ENCODE data around the gene IDH3G.

The IDH3G gene

DNA sequence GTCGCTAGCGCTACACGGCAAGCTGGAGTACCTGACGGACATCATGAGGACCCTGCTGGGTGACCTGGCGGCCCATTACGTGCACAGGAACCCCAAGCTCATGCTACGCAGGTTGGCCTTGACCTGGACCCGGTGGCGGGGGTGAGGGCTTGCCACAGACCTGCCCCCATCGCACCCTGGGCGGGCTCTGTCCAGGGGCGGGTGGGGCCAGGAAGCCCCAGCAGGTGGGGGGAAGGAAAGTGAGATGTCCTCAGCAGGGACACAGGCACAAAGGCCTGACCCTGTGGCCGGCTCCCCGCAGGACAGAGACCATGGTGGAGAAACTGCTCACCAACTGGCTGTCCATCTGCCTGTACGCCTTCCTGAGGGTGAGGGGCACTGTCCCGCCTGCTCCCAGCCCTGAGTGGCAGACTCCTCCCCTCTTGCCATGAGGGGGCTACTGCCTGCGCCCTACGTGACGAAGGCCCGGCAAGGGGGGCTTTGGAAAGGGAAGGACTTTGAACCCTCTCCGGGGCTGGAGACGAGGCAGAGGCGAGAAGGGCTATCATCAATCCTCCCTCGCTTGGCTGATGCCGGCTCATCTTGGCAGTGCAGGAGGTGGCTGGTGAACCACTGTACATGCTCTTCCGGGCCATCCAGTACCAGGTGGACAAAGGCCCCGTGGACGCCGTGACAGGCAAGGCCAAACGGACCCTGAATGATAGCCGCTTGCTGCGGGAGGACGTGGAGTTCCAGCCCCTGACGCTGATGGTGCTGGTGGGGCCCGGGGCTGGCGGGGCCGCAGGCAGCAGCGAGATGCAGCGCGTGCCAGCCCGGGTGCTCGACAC, 18.7 kb downstream of the IDH3G start:
- Histone ChIP-seq H3K4me3 (ENCODE audit: low read depth in 1 of 5, low read length in 5 of 5) (no peak overlapping the region), H3K36me3 (ENCODE audit: control insufficient read depth in 5 of 5, insufficient read depth in 5 of 5, low read length in 5 of 5) (peaks cover 0 to 9% (median 0%) of the 10 kb centered on the region in 5 donors), H3K27me3 (ENCODE audit: control insufficient read depth in 5 of 5, insufficient read depth in 4 of 5, low read length in 5 of 5) (peaks cover 7 to 36% (median 21%) of the 10 kb centered on the region in 5 donors), H3K9me3 (ENCODE audit: control insufficient read depth in 5 of 5, low read length in 5 of 5) (no peaks in the 10 kb centered on the region), H3K4me1 (ENCODE audit: control insufficient read depth in 5 of 5, insufficient read depth in 5 of 5, low read length in 5 of 5) (peaks cover 0 to 6% (median 3%) of the 10 kb centered on the region in 5 donors), H3K27ac (ENCODE audit: low read depth, low read length) (no peak overlapping the region), H3K9ac (ENCODE audit: low read length in 5 of 5) (no peak overlapping the region)

DNA sequence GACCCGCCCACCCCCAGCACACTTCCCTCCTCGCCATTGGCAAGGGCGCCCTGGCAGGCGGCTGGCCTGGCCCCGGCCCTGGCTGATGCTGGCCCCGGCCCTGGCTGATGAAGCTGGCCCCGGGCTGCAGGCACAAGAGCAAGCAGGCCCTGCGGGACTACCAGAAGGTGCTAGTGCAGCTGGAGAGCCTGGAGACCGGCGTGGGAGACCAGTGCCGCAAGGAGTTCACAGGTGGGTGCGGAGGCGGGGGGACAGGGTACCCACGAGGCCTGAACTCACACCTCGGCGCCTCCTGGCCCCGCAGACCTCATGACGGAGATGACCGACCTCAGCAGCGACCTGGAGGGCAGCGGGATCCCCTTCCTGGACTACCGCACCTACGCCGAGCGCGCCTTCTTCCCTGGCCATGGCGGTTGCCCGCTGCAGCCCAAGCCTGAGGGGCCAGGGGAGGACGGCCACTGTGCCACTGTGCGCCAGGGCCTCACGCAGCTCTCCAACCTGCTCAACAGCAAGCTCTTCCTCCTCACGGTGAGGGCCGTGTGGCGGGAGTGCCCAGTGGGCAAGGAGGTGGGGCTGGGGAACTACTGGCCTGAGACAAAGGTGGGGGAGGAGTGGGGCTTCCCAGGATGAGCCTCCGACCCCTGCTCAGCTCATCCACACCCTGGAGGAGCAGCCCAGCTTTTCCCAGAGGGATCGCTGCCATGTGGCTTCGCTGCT, 19.4 kb downstream of the IDH3G start:
- peaks cover 0 to 9% (median 0%) of the 10 kb centered on the region in 5 donors for H3K36me3 ChIP-seq (ENCODE audit: control insufficient read depth in 5 of 5, insufficient read depth in 5 of 5, low read length in 5 of 5)
- no peak overlapping the region for H3K27ac ChIP-seq (ENCODE audit: low read depth, low read length)
- no peaks in the 10 kb centered on the region for H3K9me3 ChIP-seq (ENCODE audit: control insufficient read depth in 5 of 5, low read length in 5 of 5)
- no peak overlapping the region for H3K9ac ChIP-seq (ENCODE audit: low read length in 5 of 5)
- H3K4me1 ChIP-seq (ENCODE audit: control insufficient read depth in 5 of 5, insufficient read depth in 5 of 5, low read length in 5 of 5): no peaks in the 10 kb centered on the region
- H3K4me3 ChIP-seq (ENCODE audit: low read depth in 1 of 5, low read length in 5 of 5): no peak overlapping the region
- H3K27me3 ChIP-seq (ENCODE audit: control insufficient read depth in 5 of 5, insufficient read depth in 4 of 5, low read length in 5 of 5): peaks cover 0 to 33% (median 15%) of the 10 kb centered on the region in 5 donors

DNA sequence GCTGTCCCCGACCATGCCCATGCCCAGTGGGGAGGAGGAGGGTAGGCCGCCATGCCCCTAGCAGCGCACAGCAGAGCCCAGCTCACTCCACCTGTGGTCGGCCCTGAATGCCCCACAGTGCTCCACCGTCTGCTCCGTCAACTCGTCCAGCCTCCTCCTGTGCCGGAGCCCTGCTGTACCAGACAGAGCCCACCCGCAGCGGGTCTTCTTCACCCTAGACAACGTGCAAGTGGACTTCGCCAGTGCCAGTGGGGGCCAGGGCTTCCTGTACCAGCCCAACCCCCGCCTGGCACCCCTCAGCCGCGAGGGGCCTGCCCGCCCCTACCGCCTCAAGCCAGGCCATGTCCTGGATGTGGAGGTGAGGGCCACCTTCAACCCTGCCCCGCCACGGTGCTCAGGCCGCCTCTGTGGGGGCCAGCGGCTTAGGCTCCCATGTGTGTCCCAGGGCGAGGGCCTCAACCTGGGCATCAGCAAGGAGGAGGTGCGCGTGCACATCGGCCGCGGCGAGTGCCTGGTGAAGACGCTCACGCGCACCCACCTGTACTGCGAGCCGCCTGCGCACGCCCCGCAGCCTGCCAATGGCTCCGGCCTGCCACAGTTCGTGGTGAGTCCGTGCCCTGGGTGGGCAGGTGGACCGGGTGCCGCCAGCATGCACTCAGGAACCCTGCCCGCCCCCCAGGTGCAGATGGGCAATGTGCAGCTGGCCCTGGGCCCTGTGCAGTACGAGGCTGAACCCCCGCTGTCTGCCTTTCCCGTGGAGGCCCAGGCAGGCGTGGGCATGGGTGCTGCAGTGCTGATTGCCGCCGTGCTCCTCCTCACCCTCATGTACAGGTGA, 20.2 kb downstream of the IDH3G start:
- H3K36me3 ChIP-seq (ENCODE audit: control insufficient read depth in 5 of 5, insufficient read depth in 5 of 5, low read length in 5 of 5): peaks cover 0 to 9% (median 0%) of the 10 kb centered on the region in 5 donors

DNA sequence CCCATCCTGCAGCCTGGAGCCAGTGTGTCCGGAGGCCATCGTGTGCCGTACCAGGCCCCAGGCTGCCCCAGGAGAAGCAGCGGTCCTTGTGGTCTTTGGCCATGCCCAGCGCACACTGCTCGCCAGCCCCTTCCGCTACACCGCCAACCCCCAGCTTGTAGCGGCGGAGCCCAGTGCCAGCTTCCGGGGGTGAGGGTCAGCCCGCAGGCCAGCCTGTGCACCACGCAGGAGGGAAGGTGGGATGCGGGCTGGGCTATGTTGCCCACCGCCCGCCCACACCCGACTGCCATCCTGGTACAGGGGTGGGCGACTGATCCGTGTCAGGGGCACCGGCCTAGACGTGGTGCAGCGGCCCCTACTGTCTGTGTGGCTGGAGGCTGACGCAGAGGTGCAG, 21.0 kb downstream of the IDH3G start:
- no peak overlapping the region for H3K9ac ChIP-seq (ENCODE audit: low read length in 5 of 5)
- H3K27me3 ChIP-seq (ENCODE audit: control insufficient read depth in 5 of 5, insufficient read depth in 4 of 5, low read length in 5 of 5): peaks cover 0 to 30% (median 14%) of the 10 kb centered on the region in 5 donors
- H3K4me3 ChIP-seq (ENCODE audit: low read depth in 1 of 5, low read length in 5 of 5): no peak overlapping the region
- H3K9me3 ChIP-seq (ENCODE audit: control insufficient read depth in 5 of 5, low read length in 5 of 5): no peaks in the 10 kb centered on the region
- peaks cover 0 to 7% (median 0%) of the 10 kb centered on the region in 5 donors for H3K36me3 ChIP-seq (ENCODE audit: control insufficient read depth in 5 of 5, insufficient read depth in 5 of 5, low read length in 5 of 5)
- no peak overlapping the region for H3K27ac ChIP-seq (ENCODE audit: low read depth, low read length)
- no peaks in the 10 kb centered on the region for H3K4me1 ChIP-seq (ENCODE audit: control insufficient read depth in 5 of 5, insufficient read depth in 5 of 5, low read length in 5 of 5)

More for the DNA sequence above, 20.2 kb downstream of the IDH3G start:
- Histone ChIP-seq H3K27ac (ENCODE audit: low read depth, low read length) (no peak overlapping the region), H3K9ac (ENCODE audit: low read length in 5 of 5) (no peak overlapping the region), H3K4me1 (ENCODE audit: control insufficient read depth in 5 of 5, insufficient read depth in 5 of 5, low read length in 5 of 5) (no peaks in the 10 kb centered on the region), H3K4me3 (ENCODE audit: low read depth in 1 of 5, low read length in 5 of 5) (no peak overlapping the region), H3K27me3 (ENCODE audit: control insufficient read depth in 5 of 5, insufficient read depth in 4 of 5, low read length in 5 of 5) (peaks cover 0 to 33% (median 14%) of the 10 kb centered on the region in 5 donors), H3K9me3 (ENCODE audit: control insufficient read depth in 5 of 5, low read length in 5 of 5) (no peaks in the 10 kb centered on the region)

DNA sequence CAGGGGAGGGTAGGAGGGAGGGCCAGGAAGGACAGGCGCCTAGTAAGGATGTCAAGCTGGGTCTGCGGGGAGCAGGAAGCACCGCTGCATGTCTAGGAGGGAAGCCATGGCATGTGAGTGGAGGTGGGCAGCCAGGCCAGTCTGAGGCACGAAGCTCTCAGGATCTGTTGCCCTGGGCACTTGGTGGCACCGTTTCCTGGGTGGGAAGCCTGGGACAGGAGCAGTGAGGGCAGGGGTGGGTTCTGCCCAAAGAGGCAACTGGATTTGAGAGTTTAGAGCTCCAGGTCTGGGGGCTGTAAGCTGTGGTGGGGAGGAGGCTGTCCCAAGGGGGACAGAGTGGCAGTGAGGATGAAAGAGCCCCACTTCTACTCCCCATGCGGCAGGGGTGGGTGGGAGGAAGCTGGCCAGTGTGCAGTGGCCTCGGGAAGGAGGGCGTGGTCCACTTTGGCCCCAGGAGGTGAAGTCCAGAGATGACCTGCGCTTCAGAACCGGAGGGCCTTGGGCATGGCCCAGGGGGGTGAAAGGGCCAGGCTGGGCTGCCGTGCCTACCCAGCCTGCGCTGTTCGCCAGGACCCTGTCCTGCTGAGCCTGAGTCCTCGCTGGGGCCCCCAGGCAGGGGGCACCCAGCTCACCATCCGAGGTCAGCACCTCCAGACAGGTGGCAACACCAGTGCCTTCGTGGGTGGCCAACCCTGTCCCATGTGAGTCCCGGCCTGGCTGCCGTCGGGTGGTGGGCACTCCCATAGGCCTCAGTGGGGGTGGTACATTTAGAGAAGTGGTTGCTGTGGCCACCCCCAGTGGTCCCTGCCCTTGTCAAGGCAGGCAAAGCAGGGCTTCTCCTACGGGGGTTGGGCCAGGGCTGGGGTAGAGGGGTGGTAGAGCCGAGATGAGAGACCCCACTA, 21.6 kb downstream of the IDH3G start:
- Histone ChIP-seq H3K27me3 (ENCODE audit: control insufficient read depth in 5 of 5, insufficient read depth in 4 of 5, low read length in 5 of 5) (peaks cover 0 to 34% (median 13%) of the 10 kb centered on the region in 5 donors), H3K27ac (ENCODE audit: low read depth, low read length) (no peak overlapping the region), H3K9ac (ENCODE audit: low read length in 5 of 5) (no peak overlapping the region), H3K9me3 (ENCODE audit: control insufficient read depth in 5 of 5, low read length in 5 of 5) (no peaks in the 10 kb centered on the region), H3K4me1 (ENCODE audit: control insufficient read depth in 5 of 5, insufficient read depth in 5 of 5, low read length in 5 of 5) (no peaks in the 10 kb centered on the region), H3K4me3 (ENCODE audit: low read depth in 1 of 5, low read length in 5 of 5) (no peak overlapping the region), H3K36me3 (ENCODE audit: control insufficient read depth in 5 of 5, insufficient read depth in 5 of 5, low read length in 5 of 5) (peaks cover 0 to 6% (median 0%) of the 10 kb centered on the region in 5 donors)

DNA sequence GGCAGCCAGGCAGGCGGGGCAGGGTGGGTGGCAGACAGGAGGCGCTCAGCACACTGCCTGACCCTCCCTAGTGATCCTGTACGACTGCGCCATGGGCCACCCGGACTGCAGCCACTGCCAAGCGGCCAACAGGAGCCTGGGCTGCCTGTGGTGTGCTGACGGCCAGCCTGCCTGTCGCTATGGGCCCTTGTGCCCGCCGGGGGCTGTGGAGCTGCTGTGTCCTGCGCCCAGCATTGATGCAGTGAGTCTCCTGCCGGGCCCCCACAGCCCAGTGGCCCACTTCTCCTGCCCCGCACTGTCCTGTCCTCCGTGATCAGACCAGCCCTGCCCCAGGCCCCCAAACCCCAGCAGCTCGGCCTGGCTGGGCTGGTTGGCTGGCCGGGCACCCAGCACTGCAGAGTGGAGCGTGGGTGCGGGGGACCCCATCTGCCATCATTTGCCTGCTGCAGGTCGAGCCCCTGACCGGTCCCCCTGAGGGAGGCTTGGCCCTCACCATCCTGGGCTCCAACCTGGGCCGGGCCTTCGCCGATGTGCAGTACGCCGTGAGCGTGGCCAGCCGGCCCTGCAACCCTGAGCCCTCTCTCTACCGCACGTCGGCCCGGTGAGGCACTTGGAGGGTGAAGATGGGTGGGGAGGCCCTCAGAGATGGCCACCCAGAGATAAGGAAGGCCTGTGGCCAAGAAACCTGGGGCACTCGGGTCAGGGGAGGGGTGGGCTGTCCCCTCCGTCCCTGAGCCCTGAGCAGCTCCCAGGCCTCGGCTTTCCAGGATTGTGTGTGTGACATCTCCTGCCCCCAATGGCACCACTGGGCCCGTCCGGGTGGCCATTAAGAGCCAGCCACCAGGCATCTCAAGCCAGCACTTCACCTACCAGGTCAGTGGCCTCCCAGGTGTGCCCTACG, 22.5 kb downstream of the IDH3G start:
- Histone ChIP-seq H3K36me3 (ENCODE audit: control insufficient read depth in 5 of 5, insufficient read depth in 5 of 5, low read length in 5 of 5) (peaks cover 0 to 6% (median 0%) of the 10 kb centered on the region in 5 donors), H3K4me3 (ENCODE audit: low read depth in 1 of 5, low read length in 5 of 5) (no peak overlapping the region)

DNA sequence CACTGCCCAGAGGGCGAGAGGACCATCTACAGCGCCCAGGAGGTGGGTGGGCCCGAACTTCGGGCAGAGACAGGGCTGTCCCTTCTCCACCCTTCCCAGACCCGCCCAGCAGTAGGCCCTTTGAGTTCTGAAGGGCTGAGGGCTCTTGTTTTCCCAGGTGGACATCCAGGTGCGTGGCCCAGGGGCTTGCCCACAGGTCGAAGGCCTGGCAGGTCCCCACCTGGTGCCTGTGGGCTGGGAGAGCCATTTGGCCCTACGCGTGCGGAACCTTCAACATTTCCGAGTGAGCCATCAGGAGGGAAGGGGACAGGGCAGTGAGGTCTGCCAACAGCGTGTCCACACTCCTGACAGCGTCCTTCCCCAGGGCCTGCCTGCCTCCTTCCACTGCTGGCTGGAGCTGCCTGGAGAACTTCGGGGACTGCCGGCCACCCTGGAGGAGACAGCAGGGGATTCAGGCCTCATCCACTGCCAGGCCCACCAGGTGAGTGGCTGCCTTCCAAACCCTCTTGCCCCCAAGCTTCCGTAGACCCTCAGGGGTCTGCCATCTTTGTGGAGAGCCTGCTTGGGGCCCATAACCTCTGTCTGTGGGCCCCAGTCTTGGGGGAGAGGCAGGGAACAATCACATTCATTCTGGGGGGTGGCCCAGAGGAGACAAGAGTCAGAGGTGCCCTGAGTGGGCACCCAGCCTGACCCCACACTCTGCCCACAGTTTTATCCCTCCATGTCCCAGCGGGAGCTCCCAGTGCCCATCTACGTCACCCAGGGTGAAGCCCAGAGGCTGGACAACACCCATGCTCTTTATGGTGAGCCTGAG, 23.4 kb downstream of the IDH3G start:
- Histone ChIP-seq H3K9ac (ENCODE audit: low read length in 5 of 5) (no peak overlapping the region), H3K27ac (ENCODE audit: low read depth, low read length) (no peak overlapping the region)

More for the DNA sequence above, 22.5 kb downstream of the IDH3G start:
- H3K27me3 ChIP-seq (ENCODE audit: control insufficient read depth in 5 of 5, insufficient read depth in 4 of 5, low read length in 5 of 5): peaks cover 0 to 35% (median 10%) of the 10 kb centered on the region in 5 donors
- no peak overlapping the region for H3K27ac ChIP-seq (ENCODE audit: low read depth, low read length)
- H3K9me3 ChIP-seq (ENCODE audit: control insufficient read depth in 5 of 5, low read length in 5 of 5): no peaks in the 10 kb centered on the region
- H3K4me1 ChIP-seq (ENCODE audit: control insufficient read depth in 5 of 5, insufficient read depth in 5 of 5, low read length in 5 of 5): peaks cover 0 to 4% (median 0%) of the 10 kb centered on the region in 5 donors
- no peak overlapping the region for H3K9ac ChIP-seq (ENCODE audit: low read length in 5 of 5)

More for the DNA sequence above, 23.4 kb downstream of the IDH3G start:
- H3K27me3 ChIP-seq (ENCODE audit: control insufficient read depth in 5 of 5, insufficient read depth in 4 of 5, low read length in 5 of 5): peaks cover 0 to 35% (median 15%) of the 10 kb centered on the region in 5 donors
- H3K9me3 ChIP-seq (ENCODE audit: control insufficient read depth in 5 of 5, low read length in 5 of 5): no peaks in the 10 kb centered on the region
- H3K36me3 ChIP-seq (ENCODE audit: control insufficient read depth in 5 of 5, insufficient read depth in 5 of 5, low read length in 5 of 5): peaks cover 0 to 6% (median 0%) of the 10 kb centered on the region in 5 donors
- H3K4me3 ChIP-seq (ENCODE audit: low read depth in 1 of 5, low read length in 5 of 5): no peak overlapping the region
- H3K4me1 ChIP-seq (ENCODE audit: control insufficient read depth in 5 of 5, insufficient read depth in 5 of 5, low read length in 5 of 5): peaks cover 0 to 13% (median 8%) of the 10 kb centered on the region in 5 donors
